ENCODE data around the gene CYBRD1.

GRCh38 chr2:171516793-171517192, 5.5 kb upstream of the CYBRD1 start:
- no peak for TF ChIP-seq POLR2A (IDR thresholded peaks at IDR 0.05)
- TF ChIP-seq CTCF (IDR thresholded peaks at IDR 0.05 in 4 of 5, conservative IDR thresholded peaks at IDR 0.05 in 1 of 5), result no peak

Measured in gastrocnemius medialis (tissue), 4 donors.